Prostate gland (tissue), 2 donors: ENCODE data around the gene LEKR1.

Experiments
- CTCF ChIP-seq, 4 experiments: fragments of 200-600 bp in 2 of 4; fragments of 450-650 bp in 2 of 4; sonication (generic) in 2 of 4; IDR thresholded peaks; 1 replicate in 3 of 4; 2 replicates in 1 of 4; pipeline ENCODE4 v1.5.1; 2016 to 2019; ENCODE audit warnings: antibody characterized with exemption in 4 of 4, mild to moderate bottlenecking in 2 of 4, moderate library complexity in 2 of 4
- POLR2A ChIP-seq: fragments of 450-650 bp; IDR thresholded peaks from one replicate; pipeline ENCODE4 v1.6.1; 2016; ENCODE audit warnings: antibody characterized with exemption, mild to moderate bottlenecking
- POLR2AphosphoS5 ChIP-seq: sonication (generic); formaldehyde crosslinking; IDR thresholded peaks from one replicate; pipeline ENCODE4 v1.6.1; 2017; ENCODE audit warnings: antibody characterized with exemption

- TF ChIP-seq CTCF (IDR thresholded peaks at IDR 0.05) (no peak), POLR2A (no peak), POLR2AphosphoS5 (no peak)
Observed at GRCh38 chr3:156843071-156843808, 17.1 kb downstream of the LEKR1 start.
